HG02884 (cell line): ENCODE measurements around the gene CNN1.
"Not testable (repeated sequence)": the region's sequence is repeated elsewhere in the genome, so short reads cannot be mapped to it uniquely, and the experiment has no call there.

Experiments
- ATAC-seq: cut with Tn5 transposase; IDR thresholded peaks from one replicate; pipeline ENCODE4 v1.9.1; 2021; ENCODE audit warnings: mild to moderate bottlenecking, moderate library complexity; ENCODE audit not compliant: unreplicated experiment

Gene CNN1

DNA sequence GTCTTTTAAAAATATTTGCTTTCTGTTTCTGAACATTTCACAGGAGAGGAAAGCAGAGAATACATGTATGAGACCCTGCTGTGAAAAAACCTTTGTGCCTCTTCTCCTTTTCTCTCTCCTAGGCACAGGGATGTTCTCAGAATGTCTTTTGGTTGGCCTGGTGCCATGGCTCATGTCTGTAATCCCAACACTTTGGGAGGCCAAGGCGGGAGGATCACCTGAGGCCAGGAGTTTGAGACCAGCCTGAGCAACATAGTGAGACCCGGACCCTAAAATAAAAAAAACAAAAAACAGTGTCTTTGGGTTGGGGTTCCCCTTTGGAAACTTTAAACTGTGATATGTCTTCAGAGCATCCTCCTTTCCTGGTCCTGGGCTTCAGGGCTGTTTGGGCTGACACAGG lies 60.1 kb downstream of the CNN1 start:
- no peak for ATAC-seq

DNA sequence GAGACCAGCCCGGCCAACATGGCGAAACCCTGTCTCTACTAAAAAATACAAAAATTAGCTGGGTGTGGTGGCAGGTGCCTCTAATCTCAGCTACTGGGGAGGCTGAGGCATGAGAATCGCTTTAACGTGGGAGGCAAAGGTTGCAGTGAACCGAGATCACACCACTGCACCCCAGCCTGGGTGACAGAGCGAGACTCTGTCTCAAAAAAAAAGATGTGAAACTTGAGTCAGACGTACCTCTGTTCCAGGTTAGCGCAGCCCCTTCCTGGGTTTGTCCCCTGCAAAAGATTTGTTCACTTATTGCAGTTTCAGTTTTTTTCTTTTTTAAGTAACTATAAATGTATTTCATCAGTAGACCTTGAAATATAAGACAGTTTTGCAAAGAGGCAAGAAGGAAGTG lies 61.1 kb downstream of the CNN1 start:
- not testable (repeated sequence) for ATAC-seq
